Stimulated activated CD8-positive, alpha-beta memory T cell treated with anti-CD3 and anti-CD28 coated beads, Interleukin-15, amount 100 ng/mL, for 1 hour (primary cell): ENCODE measurements around the gene SLBP.
A peak's percentile ranks its signal among the peaks of the same experiment; 100 is the strongest.

Experiments
- DNase-seq: peaks from one replicate; pipeline ENCODE4 v3.0.0-alpha.2; 2020; ENCODE audit warnings: low read depth

The SLBP gene

GRCh38 chr4:1748465-1748995 lies 36.4 kb upstream of the SLBP start:
- peak; percentile 63 for DNase-seq

- DNase-seq = no peak
Measured at GRCh38 chr4:1747603-1747967, 35.5 kb upstream of the SLBP start.

- DNase-seq = no peak
Measured at GRCh38 chr4:1746919-1747602, 34.9 kb upstream of the SLBP start.

GRCh38 chr4:1746265-1746691 lies 34.2 kb upstream of the SLBP start:
- peak; percentile 57 for DNase-seq

- no peak for DNase-seq
Measured at GRCh38 chr4:1745697-1746096, 33.6 kb upstream of the SLBP start.

GRCh38 chr4:1745165-1745564 lies 33.0 kb upstream of the SLBP start:
- no peak for DNase-seq

- DNase-seq = no peak
Measured at GRCh38 chr4:1744552-1744951, 32.4 kb upstream of the SLBP start.

GRCh38 chr4:1743975-1744374 lies 31.9 kb upstream of the SLBP start:
- DNase-seq = no peak

GRCh38 chr4:1743551-1743950 lies 31.4 kb upstream of the SLBP start:
- no peak for DNase-seq

- no peak for DNase-seq
Measured at GRCh38 chr4:1741208-1741607, 29.1 kb upstream of the SLBP start.

- no peak for DNase-seq
Measured at GRCh38 chr4:1740021-1740545, 28.0 kb upstream of the SLBP start.

- DNase-seq = no peak
Measured at GRCh38 chr4:1739358-1739757, 27.2 kb upstream of the SLBP start.

- DNase-seq = no peak
Measured at GRCh38 chr4:1738410-1738809, 26.3 kb upstream of the SLBP start.

- DNase-seq = no peak
Measured at GRCh38 chr4:1737666-1738065, 25.5 kb upstream of the SLBP start.

- no peak for DNase-seq
Measured at GRCh38 chr4:1736812-1737211, 24.7 kb upstream of the SLBP start.

- no peak for DNase-seq
Measured at GRCh38 chr4:1735215-1735614, 23.1 kb upstream of the SLBP start.

GRCh38 chr4:1732911-1733310 lies 20.8 kb upstream of the SLBP start:
- DNase-seq = no peak

GRCh38 chr4:1731180-1731579 lies 19.1 kb upstream of the SLBP start:
- DNase-seq = no peak

- no peak for DNase-seq
Measured at GRCh38 chr4:1730532-1731135, 18.5 kb upstream of the SLBP start.

GRCh38 chr4:1728061-1728980 lies 16.2 kb upstream of the SLBP start:
- DNase-seq = no peak

- no peak for DNase-seq
Measured at GRCh38 chr4:1727117-1728031, 15.3 kb upstream of the SLBP start.
